Peyer's patch (tissue), 4 donors: ENCODE measurements around the gene FBXL3. TPM values are rescaled to one million over a fixed set of nuclear protein-coding genes. Genes with fewer than 3 reads are reported as not detected.
A peak's percentile ranks its signal among the peaks of the same experiment; 100 is the strongest.
"Not testable (repeated sequence)": the region's sequence is repeated elsewhere in the genome, so short reads cannot be mapped to it uniquely, and the experiment has no call there.

Experiments used
- DNase-seq, 3 donors: peaks; one replicate each; pipeline ENCODE4 v3.0.0-alpha.2; 2017 to 2019
- H3K27ac ChIP-seq, 4 donors: fragments of 200-600 bp; sonication (generic); one replicate each; pipeline ENCODE4 v1.5.1; 2016 to 2019
- H3K27me3 ChIP-seq, 2 donors: fragments of 200-600 bp; sonication (generic); one replicate each; pipeline ENCODE4 v1.5.1; 2019
- H3K36me3 ChIP-seq, 3 donors: fragments of 200-600 bp; sonication (generic); one replicate each; pipeline ENCODE4 v1.5.1; 2016 to 2019
- H3K4me1 ChIP-seq, 4 donors: fragments of 200-600 bp; sonication (generic); one replicate each; pipeline ENCODE4 v1.5.1; 2016 to 2019
- H3K4me3 ChIP-seq, 4 donors: fragments of 200-600 bp; sonication (generic); 1 replicate in 3 of 4; 2 replicates in 1 of 4; pipeline ENCODE4 v1.5.1; 2016 to 2019; ENCODE audit warnings: mild to moderate bottlenecking in 1 of 4
- H3K9me3 ChIP-seq, 4 donors: fragments of 200-600 bp; sonication (generic); one replicate each; pipeline ENCODE4 v1.5.1; 2016 to 2019; ENCODE audit warnings: mild to moderate bottlenecking in 1 of 4
- POLR2A ChIP-seq, 2 donors: fragments of 450-650 bp; IDR thresholded peaks; one replicate each; pipeline ENCODE4 v1.5.1; 2017; ENCODE audit warnings: antibody characterized with exemption in 2 of 2, mild to moderate bottlenecking in 2 of 2, moderate library complexity in 2 of 2
- total RNA-seq, 4 donors: library from RNA; depleted of rRNA; stranded (reverse); fragments of >200 nt; gene quantifications; one replicate each; pipeline ENCODE4 v1.1.0, GENCODE V29; 2016
- TF ChIP-seq, protein P1 (sequence below), 6 experiments: fragments of 450-650 bp in 4 of 6; fragments of 200-600 bp in 2 of 6; sonication (generic) in 1 of 6; IDR thresholded peaks; one replicate each; pipeline ENCODE4 v1.5.1; 2017 to 2019; ENCODE audit warnings: antibody characterized with exemption in 6 of 6, mild to moderate bottlenecking in 3 of 6, moderate library complexity in 1 of 6

FBXL3 gene
- total RNA-seq, 4 donors from 2014 or later, result 48.7 to 66.2 (median 52.7) TPM

DNA sequence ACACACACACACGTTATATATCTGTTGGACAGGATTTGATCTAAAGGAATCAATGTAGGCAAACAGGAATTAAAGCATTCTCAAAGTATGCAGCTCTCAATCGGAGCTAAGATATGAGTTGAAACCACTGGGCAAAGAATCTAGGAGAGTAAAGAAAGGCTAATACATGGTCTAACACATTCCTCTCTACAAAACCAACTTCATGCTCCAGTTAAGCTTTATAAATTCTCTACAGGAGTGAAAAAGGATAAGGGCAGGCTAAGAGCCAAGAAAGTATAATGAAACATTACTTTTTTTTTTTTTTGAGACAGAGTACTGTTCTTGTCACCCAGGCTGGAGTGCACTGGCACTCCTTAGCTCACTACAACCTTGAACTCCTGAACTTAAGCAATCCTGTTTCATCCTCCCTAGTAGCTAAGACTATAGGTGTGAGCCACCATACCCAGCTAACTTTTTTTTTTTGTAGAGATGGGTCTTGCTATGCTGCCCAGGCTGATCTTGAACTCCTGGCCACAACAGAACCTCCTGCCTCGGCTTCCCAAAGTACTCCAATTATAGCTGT, 10.6 kb downstream of the FBXL3 start:
- Histone ChIP-seq H3K9me3 (no peaks in the 10 kb centered on the region), H3K4me1 (peaks cover 0 to 39% (median 8%) of the 10 kb centered on the region in 4 donors), H3K27me3 (no peaks in the 10 kb centered on the region), H3K4me3 (no peak overlapping the region), H3K36me3 (peaks cover 0 to 68% (median 3%) of the 10 kb centered on the region in 3 donors), H3K27ac (peak overlapping the region in 2 of 4 donors; percentile 0 to 29)
- DNase-seq, result no peak
- TF ChIP-seq POLR2A (IDR thresholded peaks at IDR 0.05), result no peak
- TF ChIP-seq, protein P1, sequence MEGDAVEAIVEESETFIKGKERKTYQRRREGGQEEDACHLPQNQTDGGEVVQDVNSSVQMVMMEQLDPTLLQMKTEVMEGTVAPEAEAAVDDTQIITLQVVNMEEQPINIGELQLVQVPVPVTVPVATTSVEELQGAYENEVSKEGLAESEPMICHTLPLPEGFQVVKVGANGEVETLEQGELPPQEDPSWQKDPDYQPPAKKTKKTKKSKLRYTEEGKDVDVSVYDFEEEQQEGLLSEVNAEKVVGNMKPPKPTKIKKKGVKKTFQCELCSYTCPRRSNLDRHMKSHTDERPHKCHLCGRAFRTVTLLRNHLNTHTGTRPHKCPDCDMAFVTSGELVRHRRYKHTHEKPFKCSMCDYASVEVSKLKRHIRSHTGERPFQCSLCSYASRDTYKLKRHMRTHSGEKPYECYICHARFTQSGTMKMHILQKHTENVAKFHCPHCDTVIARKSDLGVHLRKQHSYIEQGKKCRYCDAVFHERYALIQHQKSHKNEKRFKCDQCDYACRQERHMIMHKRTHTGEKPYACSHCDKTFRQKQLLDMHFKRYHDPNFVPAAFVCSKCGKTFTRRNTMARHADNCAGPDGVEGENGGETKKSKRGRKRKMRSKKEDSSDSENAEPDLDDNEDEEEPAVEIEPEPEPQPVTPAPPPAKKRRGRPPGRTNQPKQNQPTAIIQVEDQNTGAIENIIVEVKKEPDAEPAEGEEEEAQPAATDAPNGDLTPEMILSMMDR (IDR thresholded peaks at IDR 0.05), result no peak

DNA sequence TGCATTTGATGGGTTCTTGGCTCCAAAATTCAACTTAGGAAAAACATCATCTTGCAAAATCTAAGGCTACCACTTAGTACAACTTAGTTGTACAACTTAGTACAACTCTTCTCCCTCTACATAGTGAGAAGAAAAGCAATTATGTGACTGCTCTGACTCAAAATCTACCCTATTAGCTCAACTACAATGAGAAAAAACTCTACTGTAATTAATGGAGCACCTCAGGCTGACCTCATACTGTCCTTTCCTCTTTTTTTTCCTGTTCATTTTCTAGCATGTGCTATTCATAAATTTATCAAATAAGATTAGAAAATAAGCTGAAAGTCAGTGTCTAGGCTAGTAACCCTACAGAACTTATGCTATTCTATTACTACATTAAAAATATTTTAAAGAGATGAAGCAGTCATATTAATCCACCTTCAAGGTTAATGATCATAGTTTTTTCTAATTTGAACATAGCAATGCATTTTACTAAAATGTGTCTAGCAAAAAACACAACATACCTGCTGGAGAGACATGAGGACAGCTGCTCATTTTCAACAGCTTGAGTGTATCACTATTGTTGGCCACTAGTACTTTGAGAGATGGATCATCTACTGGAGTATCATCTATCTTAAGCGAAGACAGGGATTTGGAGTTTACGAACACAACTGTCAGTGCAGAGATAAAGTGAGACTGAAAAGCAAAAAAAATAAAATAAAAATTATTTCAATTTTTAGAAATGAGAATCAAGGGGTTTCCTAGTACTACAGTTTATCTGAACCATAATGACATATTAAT, 11.9 kb downstream of the FBXL3 start:
- H3K9me3 ChIP-seq, result no peaks in the 10 kb centered on the region
- TF ChIP-seq, protein P1 (IDR thresholded peaks at IDR 0.05), result no peak
- TF ChIP-seq POLR2A (IDR thresholded peaks at IDR 0.05), result no peak
- H3K4me1 ChIP-seq, result peaks cover 0 to 26% (median 6%) of the 10 kb centered on the region in 4 donors
- H3K27me3 ChIP-seq, result no peaks in the 10 kb centered on the region
- no peak overlapping the region for H3K27ac ChIP-seq
- peaks cover 0 to 79% (median 3%) of the 10 kb centered on the region in 3 donors for H3K36me3 ChIP-seq
- H3K4me3 ChIP-seq, result no peak overlapping the region
- no peak for DNase-seq

DNA sequence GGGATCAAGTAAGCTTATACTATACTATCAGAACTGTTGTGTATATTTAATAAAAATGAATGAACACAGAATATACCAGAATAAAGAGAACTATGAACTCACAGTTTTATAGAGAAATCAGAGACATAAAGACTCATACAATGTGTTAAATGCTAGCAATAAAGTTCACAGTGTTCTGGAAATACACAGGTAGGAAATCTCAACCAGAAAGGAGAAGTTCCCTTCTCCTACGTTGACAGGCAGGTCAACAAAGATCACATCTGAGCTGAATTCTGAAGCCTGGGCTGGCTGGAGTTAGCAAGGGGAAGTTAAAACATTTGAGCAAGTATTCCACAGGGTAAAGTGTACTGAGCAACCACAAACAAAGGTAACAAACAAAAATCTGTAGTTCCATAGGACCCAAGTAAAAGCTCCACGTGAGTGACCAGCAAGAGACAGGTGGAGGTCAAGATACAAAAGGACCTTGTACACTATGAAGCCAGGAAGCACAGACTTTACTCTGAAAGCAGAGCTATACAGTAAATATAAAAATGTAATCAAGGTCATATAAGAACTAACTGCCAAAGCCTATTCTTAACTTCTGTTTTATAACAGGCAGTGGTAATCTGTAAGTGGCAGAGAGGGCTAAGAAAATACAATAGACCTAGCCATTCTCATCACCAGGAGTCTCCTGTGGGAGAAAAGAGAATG, 13.0 kb downstream of the FBXL3 start:
- no peak overlapping the region for H3K4me3 ChIP-seq
- no peak overlapping the region for H3K27ac ChIP-seq
- peaks cover 0 to 90% (median 3%) of the 10 kb centered on the region in 3 donors for H3K36me3 ChIP-seq
- no peaks in the 10 kb centered on the region for H3K9me3 ChIP-seq
- H3K4me1 ChIP-seq, result peaks cover 0 to 19% (median 1%) of the 10 kb centered on the region in 4 donors
- DNase-seq, result no peak
- no peak for TF ChIP-seq POLR2A (IDR thresholded peaks at IDR 0.05)
- TF ChIP-seq, protein P1 (IDR thresholded peaks at IDR 0.05), result no peak
- no peaks in the 10 kb centered on the region for H3K27me3 ChIP-seq

DNA sequence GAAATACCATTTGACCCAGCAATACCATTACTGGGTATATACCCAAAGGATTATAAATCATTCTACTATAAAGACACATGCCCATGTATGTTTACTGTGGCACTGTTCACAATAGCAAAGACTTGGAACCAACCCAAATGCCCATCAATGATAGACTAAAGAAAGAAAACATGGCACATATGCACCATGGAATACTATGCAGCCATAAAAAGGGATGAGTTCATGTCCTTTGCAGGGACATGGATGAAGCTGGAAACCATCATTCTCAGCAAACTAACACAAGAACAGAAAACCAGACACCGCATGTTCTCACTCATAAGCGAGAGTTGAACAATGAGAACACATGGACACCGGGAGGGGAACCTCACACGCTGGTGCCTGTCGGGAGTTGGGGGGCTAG, 17.2 kb downstream of the FBXL3 start:
- not testable (repeated sequence) for H3K4me1 ChIP-seq, H3K4me3 ChIP-seq, H3K9me3 ChIP-seq, H3K27me3 ChIP-seq, DNase-seq
- Histone ChIP-seq H3K27ac (peak overlapping the region in 1 of 4 donors; percentile 34), H3K36me3 (peaks cover 0 to 76% (median 3%) of the 10 kb centered on the region in 3 donors)

DNA sequence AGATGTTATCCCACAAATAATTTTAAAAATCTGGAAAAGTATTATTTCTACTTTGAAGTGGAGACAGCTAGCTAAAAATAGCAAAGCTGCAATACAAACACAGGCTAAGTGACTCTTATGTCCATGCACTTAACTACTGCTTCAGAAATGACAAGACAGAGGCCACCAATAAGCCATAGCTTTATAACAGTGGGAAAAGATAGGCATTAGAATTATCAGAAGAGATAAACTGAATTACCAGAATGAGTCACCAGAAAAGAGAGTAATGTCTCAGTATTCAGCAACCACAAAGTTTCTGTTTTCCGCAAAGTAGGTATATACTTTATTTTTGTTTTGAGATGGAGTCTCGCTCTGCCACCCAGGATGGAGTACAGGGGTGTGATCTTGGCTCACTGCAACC, 17.9 kb downstream of the FBXL3 start:
- H3K9me3 ChIP-seq, result no peaks in the 10 kb centered on the region
- H3K36me3 ChIP-seq, result peaks cover 0 to 75% (median 3%) of the 10 kb centered on the region in 3 donors
- H3K27me3 ChIP-seq, result no peaks in the 10 kb centered on the region
- H3K4me1 ChIP-seq, result peaks cover 0 to 10% (median 0%) of the 10 kb centered on the region in 4 donors
- no peak for TF ChIP-seq POLR2A (IDR thresholded peaks at IDR 0.05)
- TF ChIP-seq, protein P1 (IDR thresholded peaks at IDR 0.05), result no peak
- H3K27ac ChIP-seq, result peak overlapping the region in 1 of 4 donors; percentile 34
- no peak for DNase-seq
- H3K4me3 ChIP-seq, result no peak overlapping the region

DNA sequence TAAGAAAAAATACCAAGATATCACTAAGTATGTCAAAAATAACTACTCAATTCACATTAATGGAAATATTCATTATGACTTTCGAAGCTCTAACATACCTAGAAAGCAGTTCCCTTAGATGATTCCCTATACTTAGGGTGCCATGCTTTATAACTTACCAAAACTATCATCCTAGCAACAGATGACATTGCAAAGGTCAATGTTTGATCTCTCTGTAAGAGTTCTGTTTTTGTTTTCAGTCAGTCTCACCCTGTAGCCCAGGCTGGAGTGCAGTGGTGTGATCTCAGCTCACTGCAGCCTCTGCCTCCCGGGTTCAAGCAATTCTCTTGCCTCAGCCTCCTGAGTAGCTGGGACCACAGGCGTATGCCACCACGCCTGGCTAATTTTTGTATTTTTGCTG, 18.6 kb downstream of the FBXL3 start:
- peak overlapping the region in 1 of 4 donors; percentile 8 for H3K27ac ChIP-seq
- H3K27me3 ChIP-seq, H3K4me3 ChIP-seq, H3K9me3 ChIP-seq, H3K4me1 ChIP-seq, DNase-seq: not testable (repeated sequence)
- H3K36me3 ChIP-seq, result peaks cover 0 to 75% (median 0%) of the 10 kb centered on the region in 3 donors
